GM12865 (cell line): ENCODE measurements around the gene PARD6G.
A peak's percentile ranks its signal among the peaks of the same experiment; 100 is the strongest.

Source experiments
- DNase-seq: peaks from one replicate; pipeline ENCODE4 v3.0.0; 2010; ENCODE audit warnings: low read depth
- H3K4me3 ChIP-seq: 2 replicates; pipeline ENCODE4 v1.5.1; 2011; ENCODE audit warnings: mild to moderate bottlenecking, low read depth, low read length, control low read depth
- CTCF ChIP-seq: IDR thresholded peaks from 2 replicates; pipeline ENCODE4 v1.5.1; 2011; ENCODE audit warnings: low read length, control low read depth, low read depth, inconsistent platforms; ENCODE audit not compliant: insufficient read depth; ENCODE audit errors: missing control alignments

The PARD6G gene

GRCh38 chr18:80115035-80115434, 132.3 kb downstream of the PARD6G start:
- no peak overlapping the region for H3K4me3 ChIP-seq
- TF ChIP-seq CTCF: no peak
- DNase-seq: no peak

DNA sequence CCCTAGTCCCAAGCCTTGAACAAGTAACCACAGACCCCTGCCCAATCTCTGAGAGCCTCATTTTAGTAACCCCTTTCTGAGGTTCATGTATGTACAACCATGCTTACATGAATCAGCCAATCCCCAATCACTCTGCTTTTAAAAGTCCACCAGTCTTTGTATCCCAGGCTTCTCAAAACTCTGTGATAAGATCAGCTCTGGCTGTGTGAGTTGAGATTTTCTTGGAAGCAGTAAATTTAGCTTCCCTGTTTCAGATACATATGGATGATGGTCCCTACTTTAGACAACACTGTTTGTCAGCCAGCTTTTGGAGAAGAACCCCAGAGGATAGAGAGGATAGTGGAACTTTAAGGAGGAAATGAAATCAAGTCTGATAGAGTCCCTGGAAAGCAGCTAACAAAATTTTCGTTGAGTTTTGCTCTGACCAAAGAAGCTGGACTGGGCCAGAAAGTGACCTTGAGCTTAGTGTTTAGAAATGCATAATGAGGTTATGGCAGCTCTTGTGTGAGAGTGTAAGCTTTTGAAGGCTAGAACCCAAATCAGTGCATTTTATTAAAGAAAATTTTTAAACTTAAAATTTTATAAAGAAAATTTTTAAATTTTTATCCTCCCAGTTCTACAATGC, 134.6 kb downstream of the PARD6G start:
- TF ChIP-seq CTCF: no peak
- H3K4me3 ChIP-seq: no peak overlapping the region
- DNase-seq: no peak

DNA sequence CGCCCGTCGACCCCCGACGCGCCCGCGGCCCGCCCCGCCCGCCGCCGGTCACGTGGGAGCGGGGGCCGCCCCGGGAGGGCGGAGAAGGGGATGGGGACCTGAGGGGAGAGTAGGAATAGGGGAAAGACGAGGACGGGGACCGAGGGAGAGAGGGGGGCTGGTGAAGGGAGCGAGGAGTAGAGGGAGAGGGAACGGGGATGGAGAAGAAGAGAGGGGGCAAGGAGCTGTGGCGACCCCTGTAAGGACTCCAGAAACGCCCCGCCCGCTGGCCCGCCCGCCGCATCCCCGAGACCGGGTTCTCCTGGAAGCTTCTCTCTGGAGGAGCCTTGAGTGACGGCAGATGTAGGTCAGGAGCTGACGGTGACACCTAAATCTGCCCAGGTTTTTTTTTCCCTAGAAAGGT, 137.6 kb downstream of the PARD6G start:
- no peak for TF ChIP-seq CTCF
- peak; percentile 23 for DNase-seq
- H3K4me3 ChIP-seq: peak overlapping the region; percentile 95

DNA sequence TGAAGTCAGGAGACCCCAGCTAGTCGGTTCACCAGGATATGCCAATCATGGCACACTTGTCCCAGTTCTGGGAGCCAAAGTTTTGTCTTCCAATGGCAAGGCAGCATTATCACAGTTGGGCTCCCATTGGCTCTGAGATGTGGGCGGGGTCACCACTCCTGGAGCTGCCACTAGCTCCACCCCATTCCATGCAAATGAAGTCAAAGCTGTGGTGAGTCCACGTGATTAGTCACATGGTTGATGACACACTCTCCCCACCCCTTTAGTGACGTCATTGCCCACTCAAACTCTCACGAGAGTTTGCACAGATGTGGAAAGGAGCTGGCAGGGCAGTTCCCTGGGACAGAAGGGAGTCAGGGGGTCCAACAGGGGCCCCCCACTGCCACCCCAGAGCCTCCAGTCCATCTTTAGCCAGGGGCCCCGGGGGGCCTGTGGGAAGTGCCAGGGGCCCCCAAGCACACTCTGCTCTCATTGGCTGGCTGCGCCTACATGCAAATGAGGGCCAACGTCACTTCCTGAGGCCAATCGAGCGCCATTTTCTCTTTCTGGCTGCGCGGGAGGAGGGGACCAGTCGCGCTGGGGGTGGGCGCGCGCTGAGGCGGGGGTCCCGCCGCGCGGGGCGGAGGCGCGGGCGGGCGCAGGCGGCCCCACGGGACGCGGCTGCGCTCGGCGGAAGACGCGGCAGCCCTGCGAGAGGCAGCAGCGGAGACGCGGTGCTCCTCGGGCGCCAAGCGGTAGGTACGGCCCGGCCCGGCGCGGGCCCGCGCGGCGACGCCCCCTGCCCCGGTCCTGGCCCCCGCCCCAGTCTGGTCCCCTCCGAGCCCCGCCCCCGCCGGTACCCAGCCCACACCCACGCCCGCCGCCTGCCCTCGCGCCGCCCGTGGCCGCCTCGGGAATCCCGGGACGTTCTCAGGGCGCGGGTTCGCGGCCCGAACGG, 138.3 kb downstream of the PARD6G start, which contains the start of gene ADNP2:
TSS of gene ADNP2 (plus strand) at position 524 of the 937 bp plus-strand sequence. CDS start 8,281 bp downstream, outside the sequence.
- DNase-seq: peak; percentile 91
- no peak for TF ChIP-seq CTCF
- peak within 1 kb of the TSS; percentile 95 for H3K4me3 ChIP-seq

- H3K4me3 ChIP-seq: no peak overlapping the region
- DNase-seq: no peak
- no peak for TF ChIP-seq CTCF
Observed at GRCh38 chr18:80108121-80108536, 139.2 kb downstream of the PARD6G start.

- no peak overlapping the region for H3K4me3 ChIP-seq
- no peak for TF ChIP-seq CTCF
- no peak for DNase-seq
Observed at GRCh38 chr18:80107426-80107825, 139.9 kb downstream of the PARD6G start.
